ENCODE measurements around the gene PPARG.

DNA sequence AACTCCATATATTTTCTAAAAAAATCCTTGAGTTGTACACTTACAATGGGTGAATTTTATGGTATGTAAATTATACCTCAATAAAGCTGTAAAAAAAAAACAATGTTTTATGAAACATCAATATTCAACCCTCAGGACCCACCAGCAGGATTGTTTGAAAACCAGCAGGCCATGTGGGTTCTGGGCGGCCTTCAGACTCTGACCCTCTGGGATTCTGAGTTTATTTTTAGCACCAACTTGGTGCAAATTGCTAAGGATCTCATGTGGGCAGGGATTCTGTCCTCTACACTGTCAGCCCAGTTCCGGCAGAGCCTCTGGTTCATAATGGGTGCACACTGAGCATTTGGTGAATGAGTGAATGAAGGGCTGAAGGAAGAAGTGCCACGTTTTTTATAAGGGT lies 171.3 kb downstream of the PPARG start:
- TF ChIP-seq GATA2 (IDR thresholded peaks at IDR 0.05; ENCODE audit: insufficient read depth, insufficient read length, low read depth, low read length): no peak
- TF ChIP-seq, protein P1, sequence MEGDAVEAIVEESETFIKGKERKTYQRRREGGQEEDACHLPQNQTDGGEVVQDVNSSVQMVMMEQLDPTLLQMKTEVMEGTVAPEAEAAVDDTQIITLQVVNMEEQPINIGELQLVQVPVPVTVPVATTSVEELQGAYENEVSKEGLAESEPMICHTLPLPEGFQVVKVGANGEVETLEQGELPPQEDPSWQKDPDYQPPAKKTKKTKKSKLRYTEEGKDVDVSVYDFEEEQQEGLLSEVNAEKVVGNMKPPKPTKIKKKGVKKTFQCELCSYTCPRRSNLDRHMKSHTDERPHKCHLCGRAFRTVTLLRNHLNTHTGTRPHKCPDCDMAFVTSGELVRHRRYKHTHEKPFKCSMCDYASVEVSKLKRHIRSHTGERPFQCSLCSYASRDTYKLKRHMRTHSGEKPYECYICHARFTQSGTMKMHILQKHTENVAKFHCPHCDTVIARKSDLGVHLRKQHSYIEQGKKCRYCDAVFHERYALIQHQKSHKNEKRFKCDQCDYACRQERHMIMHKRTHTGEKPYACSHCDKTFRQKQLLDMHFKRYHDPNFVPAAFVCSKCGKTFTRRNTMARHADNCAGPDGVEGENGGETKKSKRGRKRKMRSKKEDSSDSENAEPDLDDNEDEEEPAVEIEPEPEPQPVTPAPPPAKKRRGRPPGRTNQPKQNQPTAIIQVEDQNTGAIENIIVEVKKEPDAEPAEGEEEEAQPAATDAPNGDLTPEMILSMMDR (IDR thresholded peaks at IDR 0.05; ENCODE audit: extremely low read depth in 1 of 2, insufficient read depth in 1 of 2, low read depth in 1 of 2, low read length in 2 of 2): no peak
- TF ChIP-seq JUN (IDR thresholded peaks at IDR 0.05; ENCODE audit: borderline replicate concordance, insufficient read depth, insufficient read length, low read depth): no peak
- TF ChIP-seq POLR2A (IDR thresholded peaks at IDR 0.05; ENCODE audit: low read depth, low read length): no peak

All from endothelial cell of umbilical vein (primary cell).